GM12891 (cell line): ENCODE data around the gene TSEN34. TPM values are rescaled to one million over a fixed set of nuclear protein-coding genes. Genes with fewer than 3 reads are reported as not detected.

Experiments
- DNase-seq: peaks from one replicate; pipeline ENCODE4 v3.0.0; 2011; ENCODE audit warnings: low spot score; ENCODE audit not compliant: insufficient read length
- FAIRE-seq: peaks from 2 replicates; lab custom pipeline; 2011; peaks lifted over from hg19 to GRCh38; lab: Jason Lieb, UNC
- PAX5 ChIP-seq: IDR thresholded peaks from 2 replicates; pipeline ENCODE4 v1.6.1; 2011; ENCODE audit warnings: low read length, moderate library complexity, mild to moderate bottlenecking; ENCODE audit not compliant: insufficient read depth, severe bottlenecking
- POLR2A ChIP-seq: IDR thresholded peaks from 2 replicates; pipeline ENCODE4 v1.6.1; 2011; ENCODE audit warnings: low read depth, low read length, control low read depth
- POLR2AphosphoS5 ChIP-seq: IDR thresholded peaks from 2 replicates; pipeline ENCODE4 v1.6.1; 2011; ENCODE audit warnings: low read depth, low read length, control low read depth
- POU2F2 ChIP-seq: IDR thresholded peaks from 2 replicates; pipeline ENCODE4 v1.6.1; 2011; ENCODE audit warnings: low read depth, mild to moderate bottlenecking, control low read depth, low read length, moderate library complexity
- SPI1 ChIP-seq: IDR thresholded peaks from 2 replicates; pipeline ENCODE4 v1.6.1; 2011; ENCODE audit warnings: low read depth, low read length, control low read depth
- TAF1 ChIP-seq: IDR thresholded peaks from 2 replicates; pipeline ENCODE4 v1.6.1; 2011; ENCODE audit warnings: low read depth, low read length, control low read depth
- polyA plus RNA-seq: library from polyadenylated mRNA; unstranded; fragments of >200 nt; gene quantifications from one replicate; pipeline ENCODE4 v1.2.1, GENCODE V29; 2012; ENCODE audit warnings: low read depth, missing spikeins, inconsistent platforms; ENCODE audit not compliant: missing spikeins

The TSEN34 gene
- 13.9 TPM for polyA plus RNA-seq

GRCh38 chr19:54191011-54191810, at the start of gene TSEN34:
TSS of gene TSEN34 (plus strand) at chr19:54191308. CDS start at chr19:54191365, 57 bp downstream.
- FAIRE-seq (peak; percentile 73), DNase-seq (peak; percentile 76)
- TF ChIP-seq TAF1 = 0 out of 2 replicates have a peak, but pooled peaks have one; percentile 49
- no peak for TF ChIP-seq POU2F2
- no peak for TF ChIP-seq POLR2AphosphoS5
- TF ChIP-seq SPI1 = no peak
- TF ChIP-seq PAX5 = peak; percentile 54
- 0 out of 2 replicates have a peak, but pooled peaks have one; percentile 14 for TF ChIP-seq POLR2A

GRCh38 chr19:54141356-54141755, 49.8 kb upstream of the TSEN34 start:
- DNase-seq (no peak), FAIRE-seq (no peak)
- TF ChIP-seq POU2F2 (no peak), PAX5 (no peak), POLR2AphosphoS5 (no peak), POLR2A (no peak), TAF1 (no peak), SPI1 (no peak)

- no peak for TF ChIP-seq TAF1
- no peak for TF ChIP-seq POLR2A
- no peak for TF ChIP-seq SPI1
- TF ChIP-seq PAX5 = no peak
- TF ChIP-seq POLR2AphosphoS5 = no peak
- no peak for TF ChIP-seq POU2F2
- no peak for DNase-seq
- FAIRE-seq = no peak
These were observed 48.8 kb upstream of the TSEN34 start for GRCh38 chr19:54142166-54142780.

- TF ChIP-seq POLR2AphosphoS5 (no peak), TAF1 (no peak), POU2F2 (no peak), SPI1 (no peak), POLR2A (no peak), PAX5 (no peak)
- no peak for FAIRE-seq
- no peak for DNase-seq
These were observed 45.5 kb upstream of the TSEN34 start for GRCh38 chr19:54145541-54146158.

GRCh38 chr19:54147676-54148075, 43.4 kb upstream of the TSEN34 start:
- TF ChIP-seq POU2F2 = no peak
- TF ChIP-seq POLR2A = no peak
- TF ChIP-seq PAX5 = no peak
- no peak for TF ChIP-seq TAF1
- TF ChIP-seq SPI1 = no peak
- no peak for TF ChIP-seq POLR2AphosphoS5
- no peak for DNase-seq
- FAIRE-seq = no peak

GRCh38 chr19:54148158-54148557, 43.0 kb upstream of the TSEN34 start:
- TF ChIP-seq SPI1 (no peak), POLR2AphosphoS5 (no peak), POLR2A (no peak), POU2F2 (no peak), PAX5 (no peak), TAF1 (no peak)
- FAIRE-seq (no peak), DNase-seq (no peak)

GRCh38 chr19:54149021-54149812, 41.9 kb upstream of the TSEN34 start:
- TF ChIP-seq POLR2AphosphoS5 (no peak), SPI1 (no peak)
- FAIRE-seq (no peak), DNase-seq (no peak)

GRCh38 chr19:54151362-54152035, 39.6 kb upstream of the TSEN34 start:
- TF ChIP-seq TAF1 = no peak
- 0 out of 2 replicates have a peak, but pooled peaks have one; percentile 30 for TF ChIP-seq POLR2A
- FAIRE-seq = no peak

GRCh38 chr19:54152267-54152666, 38.8 kb upstream of the TSEN34 start:
- no peak for FAIRE-seq
- DNase-seq = no peak
- TF ChIP-seq POLR2A = no peak; the same call in 1 of the 2 replicates
- no peak for TF ChIP-seq PAX5
- TF ChIP-seq SPI1 = no peak
- no peak for TF ChIP-seq POLR2AphosphoS5
- TF ChIP-seq POU2F2 = no peak
- no peak for TF ChIP-seq TAF1

More at GRCh38 chr19:54151362-54152035, 39.6 kb upstream of the TSEN34 start:
- no peak for DNase-seq
